GM18870 (cell line): ENCODE data around the gene FCGR2B.
A peak's percentile ranks its signal among the peaks of the same experiment; 100 is the strongest.
"Not testable (repeated sequence)": the region's sequence is repeated elsewhere in the genome, so short reads cannot be mapped to it uniquely, and the experiment has no call there.

Experiments
- ATAC-seq: cut with Tn5 transposase; IDR thresholded peaks from one replicate; pipeline ENCODE4 v1.9.1; 2021; ENCODE audit warnings: moderate library complexity; ENCODE audit not compliant: unreplicated experiment

The FCGR2B gene

GRCh38 chr1:161662684-161663339 lies at the start of gene FCGR2B:
FCGR2B (plus strand) TSS chr1:161663143; CDS start chr1:161663242, 99 bp downstream.
- peak; percentile 55 for ATAC-seq

- not testable (repeated sequence) for ATAC-seq
These were observed 46.5 kb upstream of the FCGR2B start for GRCh38 chr1:161616417-161616816.

- ATAC-seq, result not testable (repeated sequence)
These were observed 44.4 kb upstream of the FCGR2B start for GRCh38 chr1:161618517-161618916.

GRCh38 chr1:161620399-161620798 lies 42.5 kb upstream of the FCGR2B start:
- not testable (repeated sequence) for ATAC-seq

GRCh38 chr1:161621181-161622000 lies 41.6 kb upstream of the FCGR2B start:
- ATAC-seq, result peak; percentile 41

- peak; percentile 18 for ATAC-seq
These were observed 40.9 kb upstream of the FCGR2B start for GRCh38 chr1:161622054-161622453.

GRCh38 chr1:161623401-161624051 lies 39.4 kb upstream of the FCGR2B start:
- ATAC-seq, result not testable (repeated sequence)

- not testable (repeated sequence) for ATAC-seq
These were observed 38.3 kb upstream of the FCGR2B start for GRCh38 chr1:161624605-161625004.

GRCh38 chr1:161626445-161627146 lies 36.3 kb upstream of the FCGR2B start:
- ATAC-seq, result not testable (repeated sequence)

GRCh38 chr1:161630128-161630742 lies 32.7 kb upstream of the FCGR2B start:
- ATAC-seq, result not testable (repeated sequence)

- ATAC-seq, result no peak
These were observed 31.9 kb upstream of the FCGR2B start, which contains the start of gene FCGR3B for GRCh38 chr1:161631076-161631475. FCGR3B (minus strand) TSS chr1:161631176; CDS start chr1:161631094, 82 bp downstream.

GRCh38 chr1:161634993-161635392 lies 27.9 kb upstream of the FCGR2B start:
- not testable (repeated sequence) for ATAC-seq

GRCh38 chr1:161636189-161636782 lies 26.7 kb upstream of the FCGR2B start:
- not testable (repeated sequence) for ATAC-seq

GRCh38 chr1:161636976-161637375 lies 26.0 kb upstream of the FCGR2B start:
- ATAC-seq, result not testable (repeated sequence)

GRCh38 chr1:161638251-161638993 lies 24.5 kb upstream of the FCGR2B start:
- ATAC-seq, result not testable (repeated sequence)

- not testable (repeated sequence) for ATAC-seq
These were observed 23.7 kb upstream of the FCGR2B start for GRCh38 chr1:161639203-161639602.

GRCh38 chr1:161642697-161643096 lies 20.2 kb upstream of the FCGR2B start:
- not testable (repeated sequence) for ATAC-seq

GRCh38 chr1:161643481-161644208 lies 19.3 kb upstream of the FCGR2B start:
- ATAC-seq, result not testable (repeated sequence)
